Measurements from ENCODE around the gene CCT5.

CCT5 gene

GRCh38 chr5:10251405-10251804 lies 1.3 kb downstream of the CCT5 start:
- peaks cover 38 to 51% of the 10 kb centered on the region in 2 experiments for H3K36me3 ChIP-seq (ENCODE audit: control insufficient read depth in 2 of 2, insufficient read depth in 1 of 2, low read length in 2 of 2)
- peak overlapping the region; percentile 90; the same call in 1 of the 2 replicates for H3K27ac ChIP-seq (ENCODE audit: extremely low read depth, low read depth, low read length)
- H3K9me3 ChIP-seq (ENCODE audit: control insufficient read depth, insufficient read depth, low read depth, low read length): no peaks in the 10 kb centered on the region
- peak overlapping the region; percentile 96 for H3K4me3 ChIP-seq (ENCODE audit: low read depth, low read length)
- ChIA-PET POLR2A (interaction anchor here (1.4 to 3.3 kb wide), 4 partner anchors 8 to 101 kb away, joined by 5 to 25 read pairs (median 11); partner anchors contain the start of gene MARCHF6), CTCF (interaction anchor here (0.5 to 1.4 kb wide), 3 partner anchors 172 to 376 kb away, joined by 3 to 5 read pairs (median 4); no protein-coding TSS in a partner anchor)
- TF ChIP-seq YY2 (tag by site-specific recombination; IDR thresholded peaks at IDR 0.05) (no peak), ZNF792 (tag by site-specific recombination; IDR thresholded peaks at IDR 0.05) (no peak), ZNF837 (tag by site-specific recombination; IDR thresholded peaks at IDR 0.05) (no peak), ZNF660 (tag by site-specific recombination; IDR thresholded peaks at IDR 0.05) (no peak), RBAK (tag by site-specific recombination; IDR thresholded peaks at IDR 0.05) (no peak), ZNF394 (tag by site-specific recombination; IDR thresholded peaks at IDR 0.05; ENCODE audit: borderline replicate concordance) (no peak), ZNF223 (tag by site-specific recombination; IDR thresholded peaks at IDR 0.05) (no peak), ZNF157 (tag by site-specific recombination; IDR thresholded peaks at IDR 0.05) (no peak), ZNF114 (tag by site-specific recombination; IDR thresholded peaks at IDR 0.05) (no peak), ZNF670 (tag by site-specific recombination; IDR thresholded peaks at IDR 0.05; ENCODE audit: low read depth) (no peak)
- H3K4me1 ChIP-seq (ENCODE audit: control insufficient read depth, insufficient read depth, low read length): peaks cover 17% of the 10 kb centered on the region

- Histone ChIP-seq H3K9me3 (ENCODE audit: control insufficient read depth, insufficient read depth, low read depth, low read length) (no peaks in the 10 kb centered on the region), H3K4me3 (ENCODE audit: low read depth, low read length) (no peak overlapping the region), H3K4me1 (ENCODE audit: control insufficient read depth, insufficient read depth, low read length) (peaks cover 17% of the 10 kb centered on the region), H3K27ac (ENCODE audit: extremely low read depth, low read depth, low read length) (no peak overlapping the region), H3K36me3 (ENCODE audit: control insufficient read depth in 2 of 2, insufficient read depth in 1 of 2, low read length in 2 of 2) (peaks cover 58 to 71% of the 10 kb centered on the region in 2 experiments)
- ChIA-PET POLR2A (no interaction called here), CTCF (interaction anchor here (0.6 to 0.7 kb wide), 3 partner anchors 51 to 163 kb away, joined by 4 to 5 read pairs (median 4); no protein-coding TSS in a partner anchor)
- TF ChIP-seq ZNF280C (tag by site-specific recombination; IDR thresholded peaks at IDR 0.05): no peak
- no peak for TF ChIP-seq ZNF571 (tag by site-specific recombination; IDR thresholded peaks at IDR 0.05)
- no peak for TF ChIP-seq ZNF514 (tag by site-specific recombination; IDR thresholded peaks at IDR 0.05)
- TF ChIP-seq ZNF169 (tag by site-specific recombination; IDR thresholded peaks at IDR 0.05): no peak
- no peak for TF ChIP-seq ZNF302 (tag by site-specific recombination; IDR thresholded peaks at IDR 0.05; ENCODE audit: low read depth)
- TF ChIP-seq ZFP69B (tag by site-specific recombination; IDR thresholded peaks at IDR 0.05): no peak
- TF ChIP-seq ZNF184 (tag by site-specific recombination; IDR thresholded peaks at IDR 0.05): no peak
- TF ChIP-seq ZNF48 (tag by site-specific recombination; IDR thresholded peaks at IDR 0.05): no peak
Measured at GRCh38 chr5:10253390-10253789, 3.3 kb downstream of the CCT5 start.

- CTCF ChIA-PET: interaction anchor here (1.1 to 1.7 kb wide), 2 partner anchors 29 to 170 kb away, joined by 3 to 5 read pairs; no protein-coding TSS in a partner anchor
- H3K4me1 ChIP-seq (ENCODE audit: control insufficient read depth, insufficient read depth, low read length): peaks cover 12% of the 10 kb centered on the region; the same call in 1 of the 2 replicates
- H3K27ac ChIP-seq (ENCODE audit: extremely low read depth, low read depth, low read length): no peak overlapping the region
- no peaks in the 10 kb centered on the region for H3K9me3 ChIP-seq (ENCODE audit: control insufficient read depth, insufficient read depth, low read depth, low read length)
- 0 out of 2 replicates have a peak, but pooled peaks have one; percentile 1 for TF ChIP-seq ZXDB (tag by site-specific recombination; IDR thresholded peaks at IDR 0.05)
- no peak for TF ChIP-seq ZNF621 (tag by site-specific recombination; IDR thresholded peaks at IDR 0.05)
- peaks cover 71 to 84% of the 10 kb centered on the region in 2 experiments for H3K36me3 ChIP-seq (ENCODE audit: control insufficient read depth in 2 of 2, insufficient read depth in 1 of 2, low read length in 2 of 2)
- H3K4me3 ChIP-seq (ENCODE audit: low read depth, low read length): no peak overlapping the region
- POLR2A ChIA-PET: interaction anchor here (0.6 to 1.9 kb wide), 3 partner anchors 9 to 110 kb away, joined by 4 to 10 read pairs (median 5); no protein-coding TSS in a partner anchor
Measured at GRCh38 chr5:10254686-10255085, 4.6 kb downstream of the CCT5 start.
